ENCODE measurements around the gene ARFGAP1.
"Not testable (repeated sequence)": the region's sequence is repeated elsewhere in the genome, so short reads cannot be mapped to it uniquely, and the experiment has no call there.

Gene ARFGAP1

GRCh38 chr20:63293456-63293855 is 20.8 kb downstream of the ARFGAP1 start:
- no peak for DNase-seq

GRCh38 chr20:63293871-63294535 is 21.4 kb downstream of the ARFGAP1 start:
- DNase-seq, result no peak

DNA sequence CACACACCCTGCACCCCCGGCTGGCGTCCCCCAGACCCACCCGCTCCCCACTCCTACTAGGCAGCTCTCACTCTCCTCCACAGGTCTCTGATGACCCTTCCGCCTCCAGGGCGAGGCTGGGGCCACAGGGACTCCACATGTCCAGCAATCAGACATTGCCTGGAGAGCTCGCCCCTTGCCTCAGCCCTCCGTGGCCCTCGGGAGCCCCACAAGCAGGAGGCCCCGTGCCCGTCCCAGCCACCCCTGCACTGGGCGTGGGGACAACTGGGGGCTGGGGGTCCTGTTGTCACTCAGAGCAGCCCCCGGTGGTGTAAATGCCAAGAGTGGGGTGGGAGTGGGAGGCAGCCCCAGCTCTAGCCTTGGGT is 21.9 kb downstream of the ARFGAP1 start:
- no peak for DNase-seq

- DNase-seq, result no peak
Measured at GRCh38 chr20:63295018-63295417, 22.4 kb downstream of the ARFGAP1 start.

GRCh38 chr20:63295422-63295821 is 22.8 kb downstream of the ARFGAP1 start:
- DNase-seq, result no peak

DNA sequence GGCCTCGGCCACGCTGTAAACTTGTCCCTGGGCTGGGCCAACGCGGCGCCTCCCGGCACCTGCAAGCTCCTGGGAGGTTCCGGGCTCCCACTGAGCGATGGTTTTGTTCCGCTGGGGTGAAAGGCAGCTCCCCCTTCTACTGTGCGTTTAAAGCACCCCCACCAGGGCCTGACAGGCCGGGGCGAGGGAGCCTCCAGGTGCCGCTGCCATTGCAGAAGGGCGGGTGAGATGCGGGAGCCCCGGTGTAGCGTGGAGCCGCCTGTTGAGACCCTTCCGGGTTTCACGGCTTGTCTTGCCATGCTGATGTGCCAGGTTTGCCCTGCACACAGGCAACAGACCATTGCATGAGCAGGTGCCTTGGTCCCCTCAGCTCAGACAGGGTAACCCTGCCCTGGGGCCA is 23.2 kb downstream of the ARFGAP1 start:
- no peak for DNase-seq

DNA sequence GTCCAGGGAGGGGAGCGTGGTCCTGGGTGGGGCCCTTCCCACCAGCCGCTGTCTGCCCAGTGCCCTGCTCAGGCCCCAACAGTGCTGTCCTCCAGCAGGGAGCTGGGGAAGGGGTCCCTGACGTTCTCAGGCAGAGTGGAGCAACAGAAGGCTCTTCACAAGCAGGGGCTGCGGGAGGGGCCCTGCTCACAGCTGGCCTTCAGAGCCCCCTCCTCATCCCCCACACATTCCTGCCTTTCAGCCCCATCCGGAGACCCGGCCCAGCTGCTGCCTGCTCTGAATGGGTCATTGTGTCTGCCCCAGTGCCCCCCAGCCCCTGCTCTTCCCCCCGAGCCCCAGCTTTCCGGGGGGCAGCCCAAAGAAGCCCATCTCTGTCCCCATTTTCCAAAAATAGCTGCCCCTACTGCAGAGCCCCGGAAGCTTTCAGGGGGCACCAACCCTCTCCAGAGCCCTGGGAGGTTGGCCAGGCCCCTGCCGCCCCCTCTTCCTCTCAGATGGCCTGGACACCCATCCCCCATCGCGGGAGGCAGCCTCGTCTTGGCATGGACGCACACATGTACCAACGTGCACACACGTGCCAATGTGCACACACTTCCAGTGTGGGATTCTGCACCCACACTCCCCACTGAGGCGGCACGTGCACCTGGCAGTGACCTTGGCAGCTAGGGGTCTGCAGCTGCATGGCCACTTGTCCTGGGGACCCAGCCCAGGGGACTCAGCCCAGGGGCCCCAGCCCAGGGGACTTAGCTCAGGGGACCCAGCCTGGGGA is 24.1 kb downstream of the ARFGAP1 start:
- no peak for DNase-seq

- no peak for DNase-seq
Measured at GRCh38 chr20:63297371-63297781, 24.8 kb downstream of the ARFGAP1 start.

DNA sequence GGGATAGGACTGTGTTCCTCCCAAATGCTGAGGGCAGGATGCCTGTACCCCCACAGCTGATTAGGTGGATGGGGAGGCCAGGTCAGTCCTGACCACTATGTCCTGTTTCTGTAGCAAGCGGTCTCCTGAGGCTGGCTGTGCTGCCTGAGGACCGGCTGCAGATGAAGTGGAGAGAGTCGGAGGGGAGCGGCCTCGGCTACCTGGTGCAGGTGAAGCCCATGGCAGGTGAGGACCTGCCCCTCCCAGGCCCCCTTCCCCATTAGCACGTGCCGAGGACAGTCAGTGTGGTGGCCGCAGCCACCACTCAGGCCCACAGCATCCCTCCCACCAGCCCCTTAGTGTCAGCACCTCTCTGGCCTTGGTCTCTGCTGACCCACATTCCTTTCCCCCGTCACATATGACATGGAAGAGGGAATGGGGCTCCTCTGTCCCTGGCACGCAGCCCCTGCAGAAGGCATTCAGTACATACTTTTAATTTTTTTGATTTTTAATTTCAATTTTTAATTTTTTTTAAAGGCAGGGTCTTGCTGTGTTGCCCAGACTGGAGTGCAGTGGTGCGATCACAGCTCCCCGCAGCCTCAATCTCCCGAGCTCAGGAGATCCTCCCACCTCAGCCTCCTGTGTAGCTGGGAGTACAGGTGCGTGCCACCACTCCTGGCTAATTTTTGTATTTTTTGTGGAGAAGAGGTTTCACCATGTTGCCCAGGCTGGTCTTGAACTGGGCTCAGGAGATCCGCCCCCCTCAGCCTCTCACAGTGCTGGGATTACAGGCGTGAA is 25.4 kb downstream of the ARFGAP1 start:
- DNase-seq, result no peak

- no peak for DNase-seq
Measured at GRCh38 chr20:63298731-63299312, 26.2 kb downstream of the ARFGAP1 start.

GRCh38 chr20:63301671-63302070 is 29.1 kb downstream of the ARFGAP1 start:
- no peak for DNase-seq

DNA sequence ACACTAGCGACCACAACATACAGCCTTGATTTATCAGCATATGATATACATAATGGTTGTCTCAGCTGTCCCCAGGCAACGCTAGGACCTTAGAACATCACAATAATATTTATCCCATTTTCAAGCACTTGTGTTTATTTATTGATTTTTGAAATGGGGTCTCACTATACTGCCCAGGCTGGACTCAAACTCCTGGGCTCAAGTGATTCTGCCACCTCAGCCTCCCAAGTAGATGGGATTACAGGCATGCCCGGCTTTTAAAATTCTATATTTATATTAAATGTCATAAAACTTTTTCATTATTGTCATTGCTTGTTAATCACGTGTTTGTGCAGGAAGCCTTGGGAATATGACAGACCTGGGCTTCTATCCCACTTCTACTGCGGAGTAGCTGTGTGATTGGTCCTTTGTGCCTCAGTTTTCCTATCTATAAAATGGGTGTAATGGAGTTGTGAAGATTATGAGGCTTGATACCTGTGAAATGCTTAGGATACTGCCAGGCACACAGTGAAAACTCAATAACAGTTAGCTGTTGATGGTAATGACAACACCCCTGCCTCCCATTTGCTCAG is 30.6 kb downstream of the ARFGAP1 start:
- no peak for DNase-seq

GRCh38 chr20:63305393-63305792 is 32.8 kb downstream of the ARFGAP1 start:
- no peak for DNase-seq

GRCh38 chr20:63305933-63306672 is 33.5 kb downstream of the ARFGAP1 start:
- not testable (repeated sequence) for DNase-seq

GRCh38 chr20:63306673-63307537 is 34.3 kb downstream of the ARFGAP1 start:
- no peak for DNase-seq

DNA sequence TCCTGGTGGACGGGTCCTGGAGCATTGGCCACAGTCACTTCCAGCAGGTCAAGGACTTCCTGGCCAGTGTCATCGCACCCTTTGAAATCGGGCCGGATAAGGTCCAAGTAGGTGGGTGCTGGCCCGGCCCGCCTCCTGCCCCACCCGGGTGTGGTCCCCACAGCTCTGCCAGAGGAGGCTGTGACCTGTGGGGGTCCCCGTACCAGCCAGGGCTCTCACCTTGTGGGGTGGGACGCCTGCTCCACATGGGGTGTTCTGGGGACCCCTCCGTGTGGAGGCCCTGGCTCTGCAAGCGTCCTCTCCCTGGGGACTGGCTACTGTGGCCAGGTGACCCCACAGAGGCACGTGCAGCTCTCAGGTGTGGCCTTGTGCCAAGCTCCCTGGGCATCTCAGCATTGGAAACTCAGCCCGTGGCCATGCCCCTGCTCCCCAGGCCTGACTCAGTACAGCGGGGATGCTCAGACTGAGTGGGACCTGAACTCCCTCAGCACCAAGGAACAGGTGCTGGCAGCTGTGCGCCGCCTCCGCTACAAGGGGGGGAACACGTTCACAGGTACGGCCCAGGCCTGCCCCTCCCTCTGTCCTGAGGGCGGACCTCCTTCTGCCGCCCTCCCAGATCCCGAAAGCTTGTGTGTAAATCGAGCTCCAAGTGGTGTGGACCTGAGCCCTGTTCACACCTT is 35.1 kb downstream of the ARFGAP1 start:
- DNase-seq, result no peak

- DNase-seq, result no peak
Measured at GRCh38 chr20:63308218-63308911, 35.8 kb downstream of the ARFGAP1 start.

DNA sequence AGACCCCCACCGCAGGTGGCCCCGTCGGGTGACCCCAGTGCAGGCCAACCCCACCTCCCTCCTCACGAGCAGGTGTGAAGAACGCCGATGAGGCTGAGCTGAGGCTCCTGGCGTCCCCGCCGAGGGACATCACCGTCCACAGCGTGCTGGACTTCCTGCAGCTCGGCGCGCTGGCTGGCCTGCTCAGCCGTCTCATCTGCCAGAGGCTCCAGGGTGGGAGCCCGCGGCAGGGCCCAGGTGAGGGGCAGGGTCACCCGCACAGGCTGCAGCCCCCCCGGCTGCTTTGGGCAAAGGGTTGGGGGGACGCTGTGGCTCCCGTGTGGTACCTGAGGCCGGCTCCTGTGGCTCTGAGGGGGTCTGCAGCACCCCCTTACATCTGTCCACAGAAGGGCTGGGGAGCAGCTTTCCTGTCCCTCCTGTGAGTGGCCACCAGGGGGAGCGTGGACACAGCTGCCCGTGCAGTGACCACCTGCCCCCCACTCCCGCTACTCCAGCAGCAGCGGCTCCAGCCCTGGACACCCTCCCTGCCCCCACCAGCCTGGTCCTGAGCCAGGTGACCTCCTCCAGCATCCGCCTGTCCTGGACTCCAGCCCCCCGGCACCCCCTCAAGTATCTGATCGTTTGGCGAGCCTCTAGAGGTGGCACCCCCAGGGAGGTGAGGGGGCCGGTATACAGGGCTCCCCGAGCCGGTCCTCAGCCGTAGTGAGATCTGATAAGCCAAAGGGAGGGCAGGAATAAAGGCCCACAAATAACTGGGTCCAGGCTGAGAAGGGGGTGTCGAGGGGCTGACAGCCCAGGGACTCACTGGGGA is 36.9 kb downstream of the ARFGAP1 start:
- peak; percentile 70 for DNase-seq

Measured in activated CD8-positive, alpha-beta memory T cell treated with anti-CD3 and anti-CD28 coated beads, Interleukin-2, amount 50 U/mL, for 48 hours (primary cell).